ENCODE results near the gene XRCC1.

DNA sequence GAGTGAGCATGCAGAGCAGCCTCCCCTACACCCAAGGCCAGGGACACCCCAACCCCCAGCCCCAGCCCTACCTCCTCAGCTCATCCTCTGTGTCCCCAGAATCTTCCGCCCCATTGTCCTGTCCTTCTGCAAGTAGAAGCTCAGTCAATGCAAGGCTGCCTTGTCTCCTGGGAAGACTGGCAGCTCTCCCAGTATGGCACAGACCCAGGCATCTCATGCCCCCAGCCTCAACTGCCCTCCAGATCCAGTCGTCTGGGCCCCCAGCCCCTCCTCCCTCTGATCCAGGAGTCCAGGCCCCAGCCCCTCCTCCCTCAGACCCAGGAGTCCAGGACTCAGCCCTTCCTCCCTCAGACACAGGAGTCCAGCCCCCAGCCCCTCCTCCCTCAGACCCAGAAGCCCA, 29.3 kb downstream of the XRCC1 start:
- no peak for TF ChIP-seq POLR2AphosphoS5 (IDR thresholded peaks at IDR 0.05)
- TF ChIP-seq, protein P1, sequence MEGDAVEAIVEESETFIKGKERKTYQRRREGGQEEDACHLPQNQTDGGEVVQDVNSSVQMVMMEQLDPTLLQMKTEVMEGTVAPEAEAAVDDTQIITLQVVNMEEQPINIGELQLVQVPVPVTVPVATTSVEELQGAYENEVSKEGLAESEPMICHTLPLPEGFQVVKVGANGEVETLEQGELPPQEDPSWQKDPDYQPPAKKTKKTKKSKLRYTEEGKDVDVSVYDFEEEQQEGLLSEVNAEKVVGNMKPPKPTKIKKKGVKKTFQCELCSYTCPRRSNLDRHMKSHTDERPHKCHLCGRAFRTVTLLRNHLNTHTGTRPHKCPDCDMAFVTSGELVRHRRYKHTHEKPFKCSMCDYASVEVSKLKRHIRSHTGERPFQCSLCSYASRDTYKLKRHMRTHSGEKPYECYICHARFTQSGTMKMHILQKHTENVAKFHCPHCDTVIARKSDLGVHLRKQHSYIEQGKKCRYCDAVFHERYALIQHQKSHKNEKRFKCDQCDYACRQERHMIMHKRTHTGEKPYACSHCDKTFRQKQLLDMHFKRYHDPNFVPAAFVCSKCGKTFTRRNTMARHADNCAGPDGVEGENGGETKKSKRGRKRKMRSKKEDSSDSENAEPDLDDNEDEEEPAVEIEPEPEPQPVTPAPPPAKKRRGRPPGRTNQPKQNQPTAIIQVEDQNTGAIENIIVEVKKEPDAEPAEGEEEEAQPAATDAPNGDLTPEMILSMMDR (IDR thresholded peaks at IDR 0.05) = no peak
- no peak for TF ChIP-seq POLR2A (IDR thresholded peaks at IDR 0.05)
- TF ChIP-seq EP300 (IDR thresholded peaks at IDR 0.05) = no peak
